ENCODE measurements around the gene RBMS3. TPM values are rescaled to one million over a fixed set of nuclear protein-coding genes. Genes with fewer than 3 reads are reported as not detected.
A peak's percentile ranks its signal among the peaks of the same experiment; 100 is the strongest.

RBMS3 gene
- total and polyA plus RNA-seq, 2 experiments from 2014 or later: 3.2 to 7.4 TPM

DNA sequence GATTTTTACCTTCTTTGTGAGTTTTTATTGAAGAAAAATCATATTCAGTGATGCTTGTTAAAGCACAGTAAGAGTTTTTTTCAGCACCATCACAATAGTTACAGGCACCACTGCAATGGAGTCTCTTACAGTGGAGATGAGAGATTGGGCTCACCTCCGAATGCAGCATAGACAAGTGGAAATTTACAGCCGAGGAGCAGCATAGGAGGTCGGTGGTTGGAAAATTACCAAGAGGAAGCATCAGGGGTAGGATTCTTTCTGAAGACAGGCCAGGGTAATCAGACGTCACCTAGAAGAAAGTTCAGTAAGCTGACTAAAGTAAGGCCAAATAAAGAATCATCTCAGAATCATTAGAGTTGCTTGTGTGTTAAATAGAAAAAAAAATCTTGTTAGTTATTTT, 491.6 kb downstream of the RBMS3 start:
- H4K20me1 ChIP-seq (replicated peaks; ENCODE audit: insufficient read depth): no peaks in the 10 kb centered on the region
- peak; percentile 63; the same call in 2 of the 3 replicates for ATAC-seq
- no peaks in the 10 kb centered on the region for H3K36me3 Mint-ChIP-seq (ENCODE audit: low read depth)
- H3K27me3 Mint-ChIP-seq (ENCODE audit: insufficient read depth, low read depth, poor library complexity): no peaks in the 10 kb centered on the region
- H3K4me3 ChIP-seq: no peak overlapping the region
- no peak overlapping the region for H2AFZ ChIP-seq
- H3K4me3 Mint-ChIP-seq: no peak overlapping the region
- no peak overlapping the region for H3K27ac ChIP-seq (ENCODE audit: low read depth)
- H3K9me2 ChIP-seq (ENCODE audit: insufficient read depth): 0 out of 2 replicates have a peak, but pooled peaks cover 6% of the 10 kb centered on the region
- H3K4me1 ChIP-seq (ENCODE audit: insufficient read depth): peaks cover 5% of the 10 kb centered on the region; the same call in 1 of the 2 replicates
- H3F3A ChIP-seq (replicated peaks; ENCODE audit: low read depth): no peaks in the 10 kb centered on the region
- H3K9me3 Mint-ChIP-seq: no peaks in the 10 kb centered on the region
- no peak overlapping the region for H3K4me2 ChIP-seq
- TF ChIP-seq NANOG (IDR thresholded peaks at IDR 0.05; ENCODE audit: borderline replicate concordance): no peak
- no peak for TF ChIP-seq POLR2AphosphoS5 (IDR thresholded peaks at IDR 0.05; ENCODE audit: low read depth)
- TF ChIP-seq EZH2phosphoT487 (IDR thresholded peaks at IDR 0.05; ENCODE audit: unreplicated experiment): no peak
- TF ChIP-seq, protein P1, sequence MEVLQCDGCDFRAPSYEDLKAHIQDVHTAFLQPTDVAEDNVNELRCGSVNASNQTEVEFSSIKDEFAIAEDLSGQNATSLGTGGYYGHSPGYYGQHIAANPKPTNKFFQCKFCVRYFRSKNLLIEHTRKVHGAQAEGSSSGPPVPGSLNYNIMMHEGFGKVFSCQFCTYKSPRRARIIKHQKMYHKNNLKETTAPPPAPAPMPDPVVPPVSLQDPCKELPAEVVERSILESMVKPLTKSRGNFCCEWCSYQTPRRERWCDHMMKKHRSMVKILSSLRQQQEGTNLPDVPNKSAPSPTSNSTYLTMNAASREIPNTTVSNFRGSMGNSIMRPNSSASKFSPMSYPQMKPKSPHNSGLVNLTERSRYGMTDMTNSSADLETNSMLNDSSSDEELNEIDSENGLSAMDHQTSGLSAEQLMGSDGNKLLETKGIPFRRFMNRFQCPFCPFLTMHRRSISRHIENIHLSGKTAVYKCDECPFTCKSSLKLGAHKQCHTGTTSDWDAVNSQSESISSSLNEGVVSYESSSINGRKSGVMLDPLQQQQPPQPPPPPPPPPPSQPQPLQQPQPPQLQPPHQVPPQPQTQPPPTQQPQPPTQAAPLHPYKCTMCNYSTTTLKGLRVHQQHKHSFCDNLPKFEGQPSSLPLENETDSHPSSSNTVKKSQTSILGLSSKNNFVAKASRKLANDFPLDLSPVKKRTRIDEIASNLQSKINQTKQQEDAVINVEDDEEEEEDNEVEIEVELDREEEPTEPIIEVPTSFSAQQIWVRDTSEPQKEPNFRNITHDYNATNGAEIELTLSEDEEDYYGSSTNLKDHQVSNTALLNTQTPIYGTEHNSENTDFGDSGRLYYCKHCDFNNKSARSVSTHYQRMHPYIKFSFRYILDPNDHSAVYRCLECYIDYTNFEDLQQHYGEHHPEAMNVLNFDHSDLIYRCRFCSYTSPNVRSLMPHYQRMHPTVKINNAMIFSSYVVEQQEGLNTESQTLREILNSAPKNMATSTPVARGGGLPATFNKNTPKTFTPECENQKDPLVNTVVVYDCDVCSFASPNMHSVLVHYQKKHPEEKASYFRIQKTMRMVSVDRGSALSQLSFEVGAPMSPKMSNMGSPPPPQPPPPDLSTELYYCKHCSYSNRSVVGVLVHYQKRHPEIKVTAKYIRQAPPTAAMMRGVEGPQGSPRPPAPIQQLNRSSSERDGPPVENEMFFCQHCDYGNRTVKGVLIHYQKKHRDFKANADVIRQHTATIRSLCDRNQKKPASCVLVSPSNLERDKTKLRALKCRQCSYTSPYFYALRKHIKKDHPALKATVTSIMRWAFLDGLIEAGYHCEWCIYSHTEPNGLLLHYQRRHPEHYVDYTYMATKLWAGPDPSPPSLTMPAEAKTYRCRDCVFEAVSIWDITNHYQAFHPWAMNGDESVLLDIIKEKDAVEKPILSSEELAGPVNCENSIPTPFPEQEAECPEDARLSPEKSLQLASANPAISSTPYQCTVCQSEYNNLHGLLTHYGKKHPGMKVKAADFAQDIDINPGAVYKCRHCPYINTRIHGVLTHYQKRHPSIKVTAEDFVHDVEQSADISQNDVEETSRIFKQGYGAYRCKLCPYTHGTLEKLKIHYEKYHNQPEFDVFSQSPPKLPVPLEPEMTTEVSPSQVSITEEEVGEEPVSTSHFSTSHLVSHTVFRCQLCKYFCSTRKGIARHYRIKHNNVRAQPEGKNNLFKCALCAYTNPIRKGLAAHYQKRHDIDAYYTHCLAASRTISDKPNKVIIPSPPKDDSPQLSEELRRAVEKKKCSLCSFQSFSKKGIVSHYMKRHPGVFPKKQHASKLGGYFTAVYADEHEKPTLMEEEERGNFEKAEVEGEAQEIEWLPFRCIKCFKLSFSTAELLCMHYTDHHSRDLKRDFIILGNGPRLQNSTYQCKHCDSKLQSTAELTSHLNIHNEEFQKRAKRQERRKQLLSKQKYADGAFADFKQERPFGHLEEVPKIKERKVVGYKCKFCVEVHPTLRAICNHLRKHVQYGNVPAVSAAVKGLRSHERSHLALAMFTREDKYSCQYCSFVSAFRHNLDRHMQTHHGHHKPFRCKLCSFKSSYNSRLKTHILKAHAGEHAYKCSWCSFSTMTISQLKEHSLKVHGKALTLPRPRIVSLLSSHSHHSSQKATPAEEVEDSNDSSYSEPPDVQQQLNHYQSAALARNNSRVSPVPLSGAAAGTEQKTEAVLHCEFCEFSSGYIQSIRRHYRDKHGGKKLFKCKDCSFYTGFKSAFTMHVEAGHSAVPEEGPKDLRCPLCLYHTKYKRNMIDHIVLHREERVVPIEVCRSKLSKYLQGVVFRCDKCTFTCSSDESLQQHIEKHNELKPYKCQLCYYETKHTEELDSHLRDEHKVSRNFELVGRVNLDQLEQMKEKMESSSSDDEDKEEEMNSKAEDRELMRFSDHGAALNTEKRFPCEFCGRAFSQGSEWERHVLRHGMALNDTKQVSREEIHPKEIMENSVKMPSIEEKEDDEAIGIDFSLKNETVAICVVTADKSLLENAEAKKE (CRISPR knock-in tag; IDR thresholded peaks at IDR 0.05): no peak
- no peak for TF ChIP-seq JUNB (IDR thresholded peaks at IDR 0.05; ENCODE audit: unreplicated experiment)
- TF ChIP-seq, protein P2, sequence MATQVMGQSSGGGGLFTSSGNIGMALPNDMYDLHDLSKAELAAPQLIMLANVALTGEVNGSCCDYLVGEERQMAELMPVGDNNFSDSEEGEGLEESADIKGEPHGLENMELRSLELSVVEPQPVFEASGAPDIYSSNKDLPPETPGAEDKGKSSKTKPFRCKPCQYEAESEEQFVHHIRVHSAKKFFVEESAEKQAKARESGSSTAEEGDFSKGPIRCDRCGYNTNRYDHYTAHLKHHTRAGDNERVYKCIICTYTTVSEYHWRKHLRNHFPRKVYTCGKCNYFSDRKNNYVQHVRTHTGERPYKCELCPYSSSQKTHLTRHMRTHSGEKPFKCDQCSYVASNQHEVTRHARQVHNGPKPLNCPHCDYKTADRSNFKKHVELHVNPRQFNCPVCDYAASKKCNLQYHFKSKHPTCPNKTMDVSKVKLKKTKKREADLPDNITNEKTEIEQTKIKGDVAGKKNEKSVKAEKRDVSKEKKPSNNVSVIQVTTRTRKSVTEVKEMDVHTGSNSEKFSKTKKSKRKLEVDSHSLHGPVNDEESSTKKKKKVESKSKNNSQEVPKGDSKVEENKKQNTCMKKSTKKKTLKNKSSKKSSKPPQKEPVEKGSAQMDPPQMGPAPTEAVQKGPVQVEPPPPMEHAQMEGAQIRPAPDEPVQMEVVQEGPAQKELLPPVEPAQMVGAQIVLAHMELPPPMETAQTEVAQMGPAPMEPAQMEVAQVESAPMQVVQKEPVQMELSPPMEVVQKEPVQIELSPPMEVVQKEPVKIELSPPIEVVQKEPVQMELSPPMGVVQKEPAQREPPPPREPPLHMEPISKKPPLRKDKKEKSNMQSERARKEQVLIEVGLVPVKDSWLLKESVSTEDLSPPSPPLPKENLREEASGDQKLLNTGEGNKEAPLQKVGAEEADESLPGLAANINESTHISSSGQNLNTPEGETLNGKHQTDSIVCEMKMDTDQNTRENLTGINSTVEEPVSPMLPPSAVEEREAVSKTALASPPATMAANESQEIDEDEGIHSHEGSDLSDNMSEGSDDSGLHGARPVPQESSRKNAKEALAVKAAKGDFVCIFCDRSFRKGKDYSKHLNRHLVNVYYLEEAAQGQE (IDR thresholded peaks at IDR 0.05; ENCODE audit: unreplicated experiment): no peak
- TF ChIP-seq, protein P3, sequence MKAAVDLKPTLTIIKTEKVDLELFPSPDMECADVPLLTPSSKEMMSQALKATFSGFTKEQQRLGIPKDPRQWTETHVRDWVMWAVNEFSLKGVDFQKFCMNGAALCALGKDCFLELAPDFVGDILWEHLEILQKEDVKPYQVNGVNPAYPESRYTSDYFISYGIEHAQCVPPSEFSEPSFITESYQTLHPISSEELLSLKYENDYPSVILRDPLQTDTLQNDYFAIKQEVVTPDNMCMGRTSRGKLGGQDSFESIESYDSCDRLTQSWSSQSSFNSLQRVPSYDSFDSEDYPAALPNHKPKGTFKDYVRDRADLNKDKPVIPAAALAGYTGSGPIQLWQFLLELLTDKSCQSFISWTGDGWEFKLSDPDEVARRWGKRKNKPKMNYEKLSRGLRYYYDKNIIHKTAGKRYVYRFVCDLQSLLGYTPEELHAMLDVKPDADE (IDR thresholded peaks at IDR 0.05): no peak
- TF ChIP-seq ZNF114 (CRISPR knock-in tag; IDR thresholded peaks at IDR 0.05): no peak
- TF ChIP-seq STAT1 (IDR thresholded peaks at IDR 0.05; ENCODE audit: unreplicated experiment): no peak
- no peak for TF ChIP-seq ZNF331 (CRISPR knock-in tag; IDR thresholded peaks at IDR 0.05; ENCODE audit: low read depth)
- peaks cover 31% of the 10 kb centered on the region for H3K4me1 Mint-ChIP-seq
- H3K79me2 ChIP-seq (replicated peaks; ENCODE audit: insufficient read depth): no peaks in the 10 kb centered on the region
- no peaks in the 10 kb centered on the region for H3K36me3 ChIP-seq (ENCODE audit: insufficient read depth)
- H3K27ac Mint-ChIP-seq: no peak overlapping the region
- DNase-seq (ENCODE audit: low spot score): no peak
- H3K27me3 ChIP-seq (ENCODE audit: insufficient read depth): no peaks in the 10 kb centered on the region
